Measurements from ENCODE around the gene ANAPC10. TPM values are rescaled to one million over a fixed set of nuclear protein-coding genes. Genes with fewer than 3 reads are reported as not detected.

The ANAPC10 gene
- polyA plus RNA-seq, 1 donor = 27.1 TPM

- DNase-seq = no peak
These were observed 22.1 kb downstream of the ANAPC10 start for GRCh38 chr4:145075742-145076468.

GRCh38 chr4:145071560-145071959 lies 26.4 kb downstream of the ANAPC10 start:
- no peak for DNase-seq

GRCh38 chr4:145069361-145069760 lies 28.6 kb downstream of the ANAPC10 start:
- no peak for DNase-seq

- peak; percentile 10 for DNase-seq
These were observed 31.9 kb downstream of the ANAPC10 start for GRCh38 chr4:145066063-145066501.

GRCh38 chr4:145061318-145061920 lies 36.6 kb downstream of the ANAPC10 start:
- peak; percentile 41 for DNase-seq

- DNase-seq = no peak
These were observed 39.7 kb downstream of the ANAPC10 start for GRCh38 chr4:145058256-145058655.

GRCh38 chr4:145056325-145057130 lies 41.5 kb downstream of the ANAPC10 start:
- DNase-seq = no peak

- no peak for DNase-seq
These were observed 42.3 kb downstream of the ANAPC10 start for GRCh38 chr4:145055533-145056257.

- no peak for DNase-seq
These were observed 48.8 kb downstream of the ANAPC10 start for GRCh38 chr4:145049241-145049640.

- DNase-seq = no peak
These were observed 49.2 kb downstream of the ANAPC10 start for GRCh38 chr4:145048817-145049216.

- no peak for DNase-seq
These were observed 50.8 kb downstream of the ANAPC10 start for GRCh38 chr4:145047151-145047550.

GRCh38 chr4:145045180-145045579 lies 52.8 kb downstream of the ANAPC10 start:
- no peak for DNase-seq

GRCh38 chr4:145044341-145044740 lies 53.7 kb downstream of the ANAPC10 start:
- no peak for DNase-seq

GRCh38 chr4:145043306-145043705 lies 54.7 kb downstream of the ANAPC10 start:
- DNase-seq = no peak

GRCh38 chr4:145042601-145043285 lies 55.3 kb downstream of the ANAPC10 start:
- no peak for DNase-seq

- no peak for DNase-seq
These were observed 56.6 kb downstream of the ANAPC10 start for GRCh38 chr4:145041378-145041777.

GRCh38 chr4:145035494-145036136 lies 62.4 kb downstream of the ANAPC10 start:
- DNase-seq = no peak

GRCh38 chr4:145034727-145035211 lies 63.2 kb downstream of the ANAPC10 start:
- no peak for DNase-seq

- DNase-seq = no peak
These were observed 78.7 kb downstream of the ANAPC10 start for GRCh38 chr4:145019346-145019745.

- DNase-seq = no peak
These were observed 83.6 kb downstream of the ANAPC10 start for GRCh38 chr4:145014365-145014764.

GRCh38 chr4:145012841-145013240 lies 85.2 kb downstream of the ANAPC10 start:
- DNase-seq = no peak
